ENCODE measurements around the gene MON1A.

DNA sequence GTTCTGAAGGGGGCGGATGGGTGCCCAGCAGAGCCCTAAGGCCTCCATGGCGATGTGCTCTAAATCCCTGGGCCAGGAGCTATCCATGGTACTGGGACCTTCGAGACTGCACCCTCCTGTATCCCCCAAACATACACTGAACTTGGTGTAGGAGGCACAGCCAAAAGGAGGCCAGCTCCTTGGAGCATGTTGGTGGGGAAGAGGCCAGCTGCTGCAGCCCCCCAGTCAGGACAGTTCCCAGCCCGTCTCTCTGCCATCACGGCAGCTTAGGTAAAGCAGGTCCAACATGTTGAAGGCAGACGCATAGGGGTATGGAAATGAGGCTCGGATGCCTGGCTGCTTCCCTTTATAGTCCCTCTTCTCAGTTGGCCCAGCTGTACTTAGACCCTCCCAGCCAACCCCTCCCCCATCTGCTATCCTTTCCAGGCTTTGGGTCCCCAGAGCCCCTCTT is 61.7 kb downstream of the MON1A start:
- TF ChIP-seq POLR2A (IDR thresholded peaks at IDR 0.05; ENCODE audit: low read depth, low read length) (no peak), POLR2AphosphoS5 (IDR thresholded peaks at IDR 0.05; ENCODE audit: low read depth, low read length) (no peak)
